HG03103 (cell line): ENCODE results near the gene SLC26A8.
"Not testable (repeated sequence)": the region's sequence is repeated elsewhere in the genome, so short reads cannot be mapped to it uniquely, and the experiment has no call there.

ENCODE experiments used
- ATAC-seq: cut with Tn5 transposase; IDR thresholded peaks from one replicate; pipeline ENCODE4 v1.9.1; 2021; ENCODE audit warnings: low read depth; ENCODE audit not compliant: unreplicated experiment

SLC26A8 gene

GRCh38 chr6:36050947-36051710 lies 26.7 kb upstream of the SLC26A8 start:
- ATAC-seq: no peak

- no peak for ATAC-seq
These were observed 25.9 kb upstream of the SLC26A8 start for GRCh38 chr6:36050305-36050704.

GRCh38 chr6:36049582-36049981 lies 25.1 kb upstream of the SLC26A8 start:
- no peak for ATAC-seq

DNA sequence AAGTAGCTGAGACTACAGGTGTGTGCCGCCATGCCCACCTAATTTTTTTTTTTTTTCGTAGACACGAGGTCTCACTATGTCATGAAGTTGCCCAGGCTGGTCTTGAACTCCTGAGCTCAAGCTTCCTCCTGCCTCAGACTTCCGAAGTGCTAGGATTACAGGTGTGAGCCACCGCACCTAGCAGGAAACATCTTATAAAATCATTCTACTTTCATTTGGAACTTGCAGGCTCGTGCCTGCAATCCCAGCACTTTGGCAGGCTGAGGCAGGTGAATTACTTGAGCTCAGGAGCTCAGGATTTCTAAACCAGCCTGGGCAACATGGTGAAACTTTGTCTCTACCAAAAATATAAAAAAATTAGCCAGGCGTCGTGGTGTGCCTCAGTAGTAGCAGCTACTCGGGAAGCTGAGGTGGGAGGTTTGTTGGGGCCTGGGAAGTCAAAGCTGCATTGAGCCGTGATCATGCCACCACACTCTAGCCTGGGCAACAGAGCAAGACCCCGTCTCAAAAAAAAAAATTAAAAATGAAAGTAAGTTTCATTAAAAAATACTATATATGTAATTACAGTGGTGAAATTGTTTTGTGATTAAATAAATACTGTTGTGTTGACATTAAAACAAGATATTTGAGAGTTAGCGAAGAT lies 18.3 kb upstream of the SLC26A8 start:
- ATAC-seq: no peak

DNA sequence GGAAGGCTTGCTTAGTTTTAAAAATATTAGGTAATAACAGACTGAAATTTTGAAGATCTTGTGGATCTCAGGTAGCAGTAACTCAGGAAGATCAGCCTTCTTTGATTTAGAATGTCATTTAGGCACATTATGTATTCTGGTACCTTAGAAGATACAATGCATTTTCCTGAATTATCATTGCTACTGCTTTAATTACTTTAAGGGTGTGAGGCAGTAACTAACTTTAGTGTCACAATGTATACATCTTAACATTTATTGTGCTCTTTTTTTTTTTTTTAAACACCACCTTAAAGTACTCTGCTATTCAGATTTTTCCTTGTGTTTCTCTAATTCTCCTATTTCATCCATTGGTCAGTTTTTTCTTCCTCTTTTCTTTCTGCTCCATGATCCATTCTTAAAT lies 16.5 kb upstream of the SLC26A8 start:
- no peak for ATAC-seq

GRCh38 chr6:36039112-36039511 lies 14.7 kb upstream of the SLC26A8 start:
- ATAC-seq: no peak

DNA sequence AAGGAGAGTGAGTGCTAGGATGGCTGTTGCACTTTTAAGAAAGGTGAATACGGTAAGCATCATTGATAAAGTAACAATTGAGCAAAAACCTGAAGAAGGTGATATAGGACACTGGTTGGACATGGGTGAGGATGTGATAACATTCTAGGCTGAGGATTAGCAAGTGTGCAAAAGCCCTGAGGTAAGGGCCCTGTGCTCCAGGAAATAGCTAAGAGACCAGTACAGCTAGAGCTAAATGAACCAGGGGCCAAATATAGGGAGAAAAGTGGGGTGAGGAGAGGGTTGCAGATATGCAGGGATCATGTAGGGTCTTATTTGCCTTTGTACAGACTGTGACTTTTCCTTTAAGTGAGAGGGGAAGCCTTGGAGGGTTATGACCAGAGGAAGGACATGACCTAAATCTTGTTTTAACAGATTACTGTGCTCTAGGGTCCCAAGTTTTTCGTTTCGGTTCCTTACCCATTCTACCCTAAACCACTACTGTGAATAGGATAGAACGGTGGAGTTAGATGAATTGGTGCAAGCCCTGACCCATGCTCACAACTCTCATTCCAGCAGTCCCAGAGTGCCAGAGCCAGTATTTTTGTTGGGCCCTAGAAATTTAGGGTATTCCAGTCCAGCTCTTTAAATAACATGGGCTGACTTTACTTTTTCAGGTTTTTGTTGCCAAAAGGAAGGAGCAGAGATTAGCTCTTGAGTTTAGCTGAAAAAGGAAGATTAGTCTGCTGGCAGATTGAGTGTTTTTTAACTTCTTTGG lies 13.9 kb upstream of the SLC26A8 start:
- no peak for ATAC-seq

DNA sequence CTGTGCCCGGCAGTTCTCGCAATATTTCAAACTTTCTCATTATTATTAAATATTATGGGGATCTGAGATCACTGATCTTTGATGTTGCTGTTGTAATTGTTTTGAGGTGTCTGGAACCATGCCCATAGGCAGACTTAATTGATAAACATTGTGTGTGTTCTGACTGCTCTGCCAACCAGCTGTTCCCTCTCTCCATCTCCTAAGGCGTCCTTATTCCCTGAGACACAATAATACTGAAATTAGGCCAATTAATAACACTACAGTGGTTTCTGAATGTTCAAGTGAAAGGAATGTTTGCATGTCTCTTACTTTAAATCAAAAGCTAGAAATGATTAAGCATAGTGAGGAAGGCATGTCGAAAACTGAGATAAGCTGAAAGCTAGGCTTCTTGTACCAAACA lies 10.8 kb upstream of the SLC26A8 start:
- no peak for ATAC-seq

GRCh38 chr6:36034441-36034840 lies 10.0 kb upstream of the SLC26A8 start:
- no peak for ATAC-seq

- no peak for ATAC-seq
These were observed 9.5 kb upstream of the SLC26A8 start for GRCh38 chr6:36033935-36034334.

- ATAC-seq: not testable (repeated sequence)
These were observed 8.7 kb upstream of the SLC26A8 start for GRCh38 chr6:36033144-36033543.

DNA sequence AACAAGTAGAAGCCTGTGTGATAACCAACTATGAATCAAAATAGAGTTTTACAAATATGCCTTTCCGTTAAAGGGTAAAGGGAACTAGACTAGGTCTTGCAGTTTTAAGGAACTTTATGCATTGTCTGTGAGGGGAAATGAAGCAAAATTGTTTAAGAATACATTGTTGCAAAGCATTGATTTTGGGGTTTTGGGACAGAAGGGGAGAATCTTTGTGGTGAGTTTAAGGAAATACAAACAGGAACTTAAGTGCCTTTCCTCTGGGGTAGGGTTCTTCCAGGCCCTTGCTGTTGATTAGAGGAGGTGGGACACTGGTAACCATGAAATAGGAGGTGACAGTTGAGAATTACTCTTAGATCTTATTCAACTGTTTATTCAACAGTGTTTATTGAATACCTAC lies 7.8 kb upstream of the SLC26A8 start:
- no peak for ATAC-seq

GRCh38 chr6:36029464-36029863 lies 5.0 kb upstream of the SLC26A8 start:
- no peak for ATAC-seq

- ATAC-seq: no peak
These were observed 4.5 kb upstream of the SLC26A8 start for GRCh38 chr6:36028877-36029324.

DNA sequence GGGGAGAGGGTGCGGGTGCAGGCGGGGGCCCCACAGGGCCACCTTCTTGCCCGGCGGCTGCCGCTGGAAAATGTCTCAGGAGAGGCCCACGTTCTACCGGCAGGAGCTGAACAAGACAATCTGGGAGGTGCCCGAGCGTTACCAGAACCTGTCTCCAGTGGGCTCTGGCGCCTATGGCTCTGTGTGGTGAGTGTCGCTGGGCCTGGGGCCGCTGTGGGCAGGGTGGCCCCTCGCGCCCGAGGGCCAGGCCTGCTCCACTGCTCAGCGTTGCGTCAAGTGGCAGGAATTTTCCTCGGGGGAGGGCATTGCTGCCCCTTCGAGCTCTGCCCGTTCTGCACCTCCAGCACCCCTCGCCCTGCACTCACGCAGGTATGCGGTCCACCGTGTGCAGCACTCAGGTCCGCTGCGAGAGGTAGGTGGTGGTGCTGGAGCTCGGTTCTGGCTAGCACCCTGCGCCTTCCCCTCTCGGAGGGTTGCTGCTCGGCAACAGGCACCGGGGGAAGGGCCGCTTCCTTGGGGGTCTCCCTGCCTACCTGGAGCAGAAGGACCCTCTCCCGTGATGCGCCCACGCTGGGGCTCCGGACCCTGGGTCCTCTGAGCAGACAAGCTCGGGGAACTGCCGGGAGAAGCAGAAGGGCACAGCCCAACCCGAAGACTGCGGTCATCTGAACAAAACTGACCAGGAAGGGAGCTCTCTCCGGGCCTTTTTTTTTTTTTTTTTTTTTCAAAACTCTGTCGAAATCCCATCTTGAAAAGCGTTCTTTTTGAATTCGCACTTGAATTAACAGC lies 3.8 kb upstream of the SLC26A8 start:
- ATAC-seq: peak; percentile 2

GRCh38 chr6:36027501-36028087 lies 3.2 kb upstream of the SLC26A8 start, which contains the start of gene MAPK14:
Gene MAPK14 (plus strand): TSS chr6:36027808. CDS start chr6:36028158, 350 bp downstream.
- peak; percentile 80 for ATAC-seq

GRCh38 chr6:36025932-36026327 lies 1.5 kb upstream of the SLC26A8 start:
- ATAC-seq: no peak

DNA sequence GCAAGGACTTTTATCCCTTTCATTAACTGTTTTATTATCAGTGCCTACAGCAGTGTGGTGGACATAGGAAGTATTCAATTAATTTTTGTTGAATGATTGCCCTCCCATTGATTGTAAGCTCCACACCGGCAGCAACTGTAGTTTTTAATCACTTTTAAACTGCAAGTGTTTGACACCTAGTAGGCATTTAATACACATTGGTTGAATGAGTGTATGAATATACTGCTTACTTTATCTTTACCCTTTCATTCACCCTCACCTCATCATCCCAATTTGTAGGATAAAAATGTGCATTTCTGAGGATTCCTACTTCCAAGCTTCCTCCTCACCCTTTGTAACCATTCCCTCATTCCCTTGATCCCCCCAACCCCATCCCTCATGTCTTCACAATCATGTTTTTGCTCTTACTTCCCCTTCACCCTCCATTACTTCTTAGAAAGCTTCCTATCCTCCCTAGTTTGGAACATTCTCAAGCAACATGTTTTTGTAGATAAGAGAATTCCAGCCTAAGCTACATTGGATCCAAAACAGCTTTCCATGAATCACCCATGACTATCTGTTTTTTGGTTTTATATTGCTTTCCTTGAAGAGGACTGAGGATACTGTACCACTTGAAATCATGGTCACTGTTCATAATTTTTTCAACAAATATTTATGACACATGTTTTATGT lies 955 bp upstream of the SLC26A8 start:
- ATAC-seq: no peak

GRCh38 chr6:36020154-36020553 lies 4.3 kb downstream of the SLC26A8 start:
- no peak for ATAC-seq

- no peak for ATAC-seq
These were observed 5.3 kb downstream of the SLC26A8 start for GRCh38 chr6:36019167-36019566.
